K562 (cell line): Measurements from ENCODE around the gene MPHOSPH9. TPM values are rescaled to one million over a fixed set of nuclear protein-coding genes. Genes with fewer than 3 reads are reported as not detected.

ENCODE experiments used
- BRCA1 ChIP-seq, 2 experiments: fragments of 450-650 bp in 1 of 2; sonication (generic) in 1 of 2; formaldehyde crosslinking in 1 of 2; IDR thresholded peaks; 2 replicates each; pipeline versions ENCODE4 v1.5.0 to v1.6.1; 2017 to 2020; ENCODE audit warnings: mild to moderate bottlenecking in 1 of 2, missing genetic modification reagents in 1 of 2
- CREB1 ChIP-seq, 2 experiments: sonication (generic) in 1 of 2; formaldehyde crosslinking in 1 of 2; IDR thresholded peaks; 2 replicates each; pipeline versions ENCODE4 v1.6.1 to v1.8.0; 2012 to 2022; ENCODE audit warnings: inconsistent platforms in 1 of 2, mild to moderate bottlenecking in 1 of 2, missing genetic modification reagents in 1 of 2, moderate library complexity in 1 of 2
- FOXJ3 ChIP-seq: sonication (generic); formaldehyde crosslinking; IDR thresholded peaks from 2 replicates; pipeline ENCODE4 v1.4.0; 2020; ENCODE audit warnings: mild to moderate bottlenecking, missing genetic modification reagents
- HNRNPLL ChIP-seq: fragments of 200-400 bp; formaldehyde crosslinking; IDR thresholded peaks from 2 replicates; pipeline ENCODE4 v1.6.1; 2017; ENCODE audit warnings: low read length, low read depth, mild to moderate bottlenecking; ENCODE audit not compliant: poor library complexity, severe bottlenecking
- KLF13 ChIP-seq: fragments of 450-650 bp; IDR thresholded peaks from 2 replicates; pipeline ENCODE4 v1.6.1; 2016; ENCODE audit warnings: missing genetic modification characterization, low read depth, mild to moderate bottlenecking, missing compliant biosample characterization, moderate library complexity, borderline replicate concordance
- MCM7 ChIP-seq, 2 experiments: fragments of 450-650 bp; IDR thresholded peaks; 2 replicates each; pipeline ENCODE4 v1.6.1; 2016 to 2018
- NCOA6 ChIP-seq: fragments of 450-650 bp; IDR thresholded peaks from 2 replicates; pipeline ENCODE4 v1.6.1; 2017; ENCODE audit warnings: mild to moderate bottlenecking
- RCOR1 ChIP-seq, 2 experiments: IDR thresholded peaks; 2 replicates each; pipeline ENCODE4 v1.6.1; 2012; ENCODE audit warnings: low read depth in 2 of 2, low read length in 2 of 2, borderline replicate concordance in 1 of 2, improper control_type of control experiment in 1 of 2
- XRCC5 ChIP-seq: fragments of 200-400 bp; formaldehyde crosslinking; IDR thresholded peaks from 2 replicates; pipeline ENCODE4 v1.6.1; 2017; ENCODE audit warnings: low read depth, mild to moderate bottlenecking, low read length
- ZNF311 ChIP-seq: fragments of 250-450 bp; sonication (Bioruptor Pico); IDR thresholded peaks from 2 replicates; pipeline ENCODE4 v1.4.0; 2020; ENCODE audit warnings: mild to moderate bottlenecking, moderate library complexity
- ZNF830 ChIP-seq: fragments of 250-450 bp; sonication (Bioruptor Pico); IDR thresholded peaks from 2 replicates; pipeline ENCODE4 v1.5.0; 2021; ENCODE audit warnings: mild to moderate bottlenecking
- polyA plus RNA-seq, 8 experiments: library from polyadenylated mRNA; depleted of rRNA in 4 of 8; stranded (reverse) in 5 of 8; unstranded in 3 of 8; fragments of >200 nt; fragmentation: Nextera tagmentation in 2 of 8; fragmentation: Illumina TruSeq in 1 of 8; extraction: Ambion mirVana in 2 of 8; extraction: Trizol in 1 of 8; gene quantifications; 2 replicates each; pipeline versions ENCODE4 v1.2.1 to v1.2.3, GENCODE V29; 2011 to 2014; ENCODE audit warnings: inconsistent platforms in 1 of 8, missing spikeins in 1 of 8
- total RNA-seq, 7 experiments: library from RNA; depleted of rRNA in 6 of 7; stranded (reverse); fragments of >200 nt in 6 of 7; fragmentation: Illumina TruSeq in 2 of 7; extraction: Trizol in 2 of 7; gene quantifications; 2 replicates each; pipeline versions ENCODE4 v1.2.1 to v1.2.3, GENCODE V29; 2011 to 2021; ENCODE audit warnings: low replicate concordance in 1 of 7
- TF ChIP-seq, protein P1 (sequence below): fragments of 450-650 bp; IDR thresholded peaks from 2 replicates; pipeline ENCODE4 v1.6.1; 2018; ENCODE audit not compliant: partially characterized antibody
- TF ChIP-seq, protein P2 (sequence below), 2 experiments: fragments of 250-450 bp in 1 of 2; fragments of 450-650 bp in 1 of 2; sonication (Bioruptor Pico) in 1 of 2; IDR thresholded peaks; 2 replicates each; pipeline versions ENCODE4 v1.6.1 to v1.8.0; 2016 to 2021; ENCODE audit warnings: mild to moderate bottlenecking in 2 of 2, moderate library complexity in 2 of 2, missing compliant biosample characterization in 1 of 2, missing genetic modification characterization in 1 of 2
- TF ChIP-seq, protein P3 (sequence below): fragments of 450-650 bp; conservative IDR thresholded peaks from 2 replicates; pipeline ENCODE4 v1.6.1; 2016; ENCODE audit warnings: missing genetic modification characterization, low read depth, mild to moderate bottlenecking, control low read depth, missing compliant biosample characterization
- TF ChIP-seq, protein P4 (sequence below), 2 experiments: fragments of 450-650 bp in 1 of 2; IDR thresholded peaks; 2 replicates each; pipeline ENCODE4 v1.6.1; 2011 to 2017; ENCODE audit warnings: low read depth in 2 of 2, antibody characterized with exemption in 1 of 2, borderline replicate concordance in 1 of 2, low read length in 1 of 2, mild to moderate bottlenecking in 1 of 2, mixed read lengths in 1 of 2; ENCODE audit not compliant: control insufficient read depth in 1 of 2

MPHOSPH9 gene
- total and polyA plus RNA-seq, 9 of the 15 experiments (the other 6 are each of a cell fraction or from before 2014, with no cell fraction given), result 14.2 to 103 (median 54.5) TPM

DNA sequence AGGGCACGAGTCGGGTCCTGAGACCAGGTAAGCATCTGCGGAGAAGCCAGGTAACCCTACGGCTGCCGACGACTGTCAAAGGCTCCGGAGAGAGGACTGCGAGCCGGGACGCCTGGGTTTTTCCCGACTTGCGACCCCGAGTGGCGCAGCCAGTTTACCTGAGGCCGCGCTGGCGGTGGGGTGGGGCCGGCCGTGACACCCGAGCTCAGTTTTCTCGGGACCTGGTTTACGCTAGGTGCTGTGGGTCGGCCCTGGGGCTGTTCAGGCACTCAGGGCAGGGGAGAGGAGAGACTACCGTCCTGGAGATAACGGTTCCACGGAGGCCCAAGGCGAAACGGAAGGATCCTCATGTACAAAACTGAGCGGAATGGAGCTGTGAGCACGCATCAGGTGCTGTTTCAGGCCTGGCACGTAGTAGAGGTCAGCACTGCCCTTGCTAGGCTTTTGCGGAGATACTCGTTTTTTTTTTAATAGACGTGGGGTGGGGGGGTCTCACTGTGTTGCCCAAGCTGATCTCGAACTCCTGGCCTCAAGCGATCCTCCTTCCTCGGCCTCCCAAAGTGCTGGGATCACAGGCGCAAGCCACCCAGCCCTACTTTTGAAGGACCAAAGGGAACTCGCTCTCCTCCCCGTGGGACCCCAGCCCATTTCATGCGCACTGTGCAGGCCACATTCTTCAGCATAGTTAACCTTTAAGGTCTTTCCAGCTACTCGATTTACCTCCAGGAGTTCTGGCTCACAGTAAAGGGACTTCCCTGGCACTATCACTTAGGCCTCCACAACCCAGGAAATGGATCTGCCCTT is 766 bp upstream of the MPHOSPH9 start (continued):
- TF ChIP-seq, protein P1, sequence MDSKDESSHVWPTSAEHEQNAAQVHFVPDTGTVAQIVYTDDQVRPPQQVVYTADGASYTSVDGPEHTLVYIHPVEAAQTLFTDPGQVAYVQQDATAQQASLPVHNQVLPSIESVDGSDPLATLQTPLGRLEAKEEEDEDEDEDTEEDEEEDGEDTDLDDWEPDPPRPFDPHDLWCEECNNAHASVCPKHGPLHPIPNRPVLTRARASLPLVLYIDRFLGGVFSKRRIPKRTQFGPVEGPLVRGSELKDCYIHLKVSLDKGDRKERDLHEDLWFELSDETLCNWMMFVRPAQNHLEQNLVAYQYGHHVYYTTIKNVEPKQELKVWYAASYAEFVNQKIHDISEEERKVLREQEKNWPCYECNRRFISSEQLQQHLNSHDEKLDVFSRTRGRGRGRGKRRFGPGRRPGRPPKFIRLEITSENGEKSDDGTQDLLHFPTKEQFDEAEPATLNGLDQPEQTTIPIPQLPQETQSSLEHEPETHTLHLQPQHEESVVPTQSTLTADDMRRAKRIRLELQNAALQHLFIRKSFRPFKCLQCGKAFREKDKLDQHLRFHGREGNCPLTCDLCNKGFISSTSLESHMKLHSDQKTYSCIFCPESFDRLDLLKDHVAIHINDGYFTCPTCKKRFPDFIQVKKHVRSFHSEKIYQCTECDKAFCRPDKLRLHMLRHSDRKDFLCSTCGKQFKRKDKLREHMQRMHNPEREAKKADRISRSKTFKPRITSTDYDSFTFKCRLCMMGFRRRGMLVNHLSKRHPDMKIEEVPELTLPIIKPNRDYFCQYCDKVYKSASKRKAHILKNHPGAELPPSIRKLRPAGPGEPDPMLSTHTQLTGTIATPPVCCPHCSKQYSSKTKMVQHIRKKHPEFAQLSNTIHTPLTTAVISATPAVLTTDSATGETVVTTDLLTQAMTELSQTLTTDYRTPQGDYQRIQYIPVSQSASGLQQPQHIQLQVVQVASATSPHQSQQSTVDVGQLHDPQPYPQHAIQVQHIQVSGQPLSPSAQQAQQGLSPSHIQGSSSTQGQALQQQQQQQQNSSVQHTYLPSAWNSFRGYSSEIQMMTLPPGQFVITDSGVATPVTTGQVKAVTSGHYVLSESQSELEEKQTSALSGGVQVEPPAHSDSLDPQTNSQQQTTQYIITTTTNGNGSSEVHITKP, result no peak
- TF ChIP-seq RCOR1 (IDR thresholded peaks at IDR 0.05; ENCODE audit: borderline replicate concordance in 1 of 2, low read depth in 2 of 2, low read length in 2 of 2) (peak in 1 of 2 experiments; percentile 25; a peak in 1 of 4 replicates), XRCC5 (no peak), NCOA6 (no peak), HNRNPLL (no peak), ZNF311 (CRISPR knock-in tag) (no peak), KLF13 (tag) (no peak), ZNF830 (CRISPR knock-in tag) (no peak), MCM7 (IDR thresholded peaks at IDR 0.05) (no peak), CREB1 (IDR thresholded peaks at IDR 0.05) (no peak), CREB1 (CRISPR knock-in tag; IDR thresholded peaks at IDR 0.05) (no peak), BRCA1 (IDR thresholded peaks at IDR 0.05) (no peak), BRCA1 (CRISPR knock-in tag; IDR thresholded peaks at IDR 0.05) (no peak), FOXJ3 (CRISPR knock-in tag) (no peak)
- TF ChIP-seq, protein P2, sequence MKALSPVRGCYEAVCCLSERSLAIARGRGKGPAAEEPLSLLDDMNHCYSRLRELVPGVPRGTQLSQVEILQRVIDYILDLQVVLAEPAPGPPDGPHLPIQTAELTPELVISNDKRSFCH (CRISPR knock-in tag; IDR thresholded peaks at IDR 0.05), result no peak
- TF ChIP-seq, protein P2 (tag; IDR thresholded peaks at IDR 0.05), result no peak
- TF ChIP-seq, protein P3, sequence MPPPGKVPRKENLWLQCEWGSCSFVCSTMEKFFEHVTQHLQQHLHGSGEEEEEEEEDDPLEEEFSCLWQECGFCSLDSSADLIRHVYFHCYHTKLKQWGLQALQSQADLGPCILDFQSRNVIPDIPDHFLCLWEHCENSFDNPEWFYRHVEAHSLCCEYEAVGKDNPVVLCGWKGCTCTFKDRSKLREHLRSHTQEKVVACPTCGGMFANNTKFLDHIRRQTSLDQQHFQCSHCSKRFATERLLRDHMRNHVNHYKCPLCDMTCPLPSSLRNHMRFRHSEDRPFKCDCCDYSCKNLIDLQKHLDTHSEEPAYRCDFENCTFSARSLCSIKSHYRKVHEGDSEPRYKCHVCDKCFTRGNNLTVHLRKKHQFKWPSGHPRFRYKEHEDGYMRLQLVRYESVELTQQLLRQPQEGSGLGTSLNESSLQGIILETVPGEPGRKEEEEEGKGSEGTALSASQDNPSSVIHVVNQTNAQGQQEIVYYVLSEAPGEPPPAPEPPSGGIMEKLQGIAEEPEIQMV, result no peak
- TF ChIP-seq, protein P4, sequence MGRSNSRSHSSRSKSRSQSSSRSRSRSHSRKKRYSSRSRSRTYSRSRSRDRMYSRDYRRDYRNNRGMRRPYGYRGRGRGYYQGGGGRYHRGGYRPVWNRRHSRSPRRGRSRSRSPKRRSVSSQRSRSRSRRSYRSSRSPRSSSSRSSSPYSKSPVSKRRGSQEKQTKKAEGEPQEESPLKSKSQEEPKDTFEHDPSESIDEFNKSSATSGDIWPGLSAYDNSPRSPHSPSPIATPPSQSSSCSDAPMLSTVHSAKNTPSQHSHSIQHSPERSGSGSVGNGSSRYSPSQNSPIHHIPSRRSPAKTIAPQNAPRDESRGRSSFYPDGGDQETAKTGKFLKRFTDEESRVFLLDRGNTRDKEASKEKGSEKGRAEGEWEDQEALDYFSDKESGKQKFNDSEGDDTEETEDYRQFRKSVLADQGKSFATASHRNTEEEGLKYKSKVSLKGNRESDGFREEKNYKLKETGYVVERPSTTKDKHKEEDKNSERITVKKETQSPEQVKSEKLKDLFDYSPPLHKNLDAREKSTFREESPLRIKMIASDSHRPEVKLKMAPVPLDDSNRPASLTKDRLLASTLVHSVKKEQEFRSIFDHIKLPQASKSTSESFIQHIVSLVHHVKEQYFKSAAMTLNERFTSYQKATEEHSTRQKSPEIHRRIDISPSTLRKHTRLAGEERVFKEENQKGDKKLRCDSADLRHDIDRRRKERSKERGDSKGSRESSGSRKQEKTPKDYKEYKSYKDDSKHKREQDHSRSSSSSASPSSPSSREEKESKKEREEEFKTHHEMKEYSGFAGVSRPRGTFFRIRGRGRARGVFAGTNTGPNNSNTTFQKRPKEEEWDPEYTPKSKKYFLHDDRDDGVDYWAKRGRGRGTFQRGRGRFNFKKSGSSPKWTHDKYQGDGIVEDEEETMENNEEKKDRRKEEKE (IDR thresholded peaks at IDR 0.05; ENCODE audit: borderline replicate concordance in 1 of 2, control insufficient read depth in 1 of 2, low read depth in 2 of 2, low read length in 1 of 2), result no peak
